ENCODE data around the gene NR2F1-AS1. TPM values are rescaled to one million over a fixed set of nuclear protein-coding genes. Genes with fewer than 3 reads are reported as not detected.

NR2F1-AS1 gene
- total RNA-seq, 2 donors from 2014 or later, result 11.9 to 12.4 TPM

DNA sequence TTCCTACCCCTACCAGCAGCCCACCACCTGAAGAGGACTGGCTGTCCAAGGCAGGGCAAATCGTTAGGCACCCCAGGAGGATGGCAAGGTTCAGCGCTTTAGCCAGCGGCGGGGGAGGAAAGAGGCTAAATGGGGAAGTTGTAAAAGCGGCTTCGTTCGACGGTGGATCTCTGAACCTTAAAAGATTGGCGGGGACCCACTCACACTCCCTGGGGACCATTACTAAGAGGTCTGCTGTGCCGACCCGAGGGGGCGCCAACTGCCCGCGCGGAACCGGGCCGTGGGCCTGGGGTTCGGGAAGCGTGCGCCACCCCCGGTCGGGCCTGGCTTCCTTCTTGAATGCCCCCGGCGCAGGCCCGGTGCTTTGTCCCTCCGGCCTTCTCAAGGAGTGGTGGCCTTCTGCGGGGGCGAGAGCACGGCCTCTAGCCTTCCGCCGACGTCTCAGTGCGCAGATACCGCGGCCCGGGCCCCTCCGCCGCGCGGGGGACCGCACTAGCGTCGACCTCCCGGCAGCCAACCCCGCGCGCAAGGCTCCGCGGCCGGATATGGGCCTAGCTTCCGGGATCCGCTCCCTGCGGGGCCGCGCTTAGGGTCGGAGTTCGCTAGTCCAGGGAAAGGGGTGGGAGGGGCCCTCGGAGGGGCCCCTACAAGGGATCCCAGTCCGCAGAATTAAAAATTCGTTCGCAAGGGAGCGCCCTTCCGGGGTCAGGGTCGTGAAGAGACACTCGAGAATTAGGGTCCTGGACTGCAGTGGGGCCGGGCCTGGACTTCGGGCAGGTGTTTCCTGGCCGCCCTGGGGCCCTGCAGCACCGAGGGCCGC lies 10.5 kb downstream of the NR2F1-AS1 start:
- intact Hi-C loops (cut with DNase I), result loop anchor here (10.0 kb wide), 2 partner anchors 146 to 1124 kb away; no protein-coding TSS in a partner anchor
- peak overlapping the region in 1 of 2 donors; percentile 12 for H3K4me3 ChIP-seq
- H3K27me3 ChIP-seq (replicated peaks; ENCODE audit: insufficient read depth), result peaks cover 16% of the 10 kb centered on the region
- peak overlapping the region; percentile 69 to 81 for H3K27ac ChIP-seq
- H3K36me3 ChIP-seq, result no peaks in the 10 kb centered on the region
- WGBS, result 38% methylated on average over 43 of the region's 70 CpGs
- peaks cover 3% of the 10 kb centered on the region for H3K4me1 ChIP-seq (replicated peaks)
- no peak for DNase-seq (ENCODE audit: low spot score)
- H3K9me3 ChIP-seq, result no peaks in the 10 kb centered on the region
- TF ChIP-seq, protein P1, sequence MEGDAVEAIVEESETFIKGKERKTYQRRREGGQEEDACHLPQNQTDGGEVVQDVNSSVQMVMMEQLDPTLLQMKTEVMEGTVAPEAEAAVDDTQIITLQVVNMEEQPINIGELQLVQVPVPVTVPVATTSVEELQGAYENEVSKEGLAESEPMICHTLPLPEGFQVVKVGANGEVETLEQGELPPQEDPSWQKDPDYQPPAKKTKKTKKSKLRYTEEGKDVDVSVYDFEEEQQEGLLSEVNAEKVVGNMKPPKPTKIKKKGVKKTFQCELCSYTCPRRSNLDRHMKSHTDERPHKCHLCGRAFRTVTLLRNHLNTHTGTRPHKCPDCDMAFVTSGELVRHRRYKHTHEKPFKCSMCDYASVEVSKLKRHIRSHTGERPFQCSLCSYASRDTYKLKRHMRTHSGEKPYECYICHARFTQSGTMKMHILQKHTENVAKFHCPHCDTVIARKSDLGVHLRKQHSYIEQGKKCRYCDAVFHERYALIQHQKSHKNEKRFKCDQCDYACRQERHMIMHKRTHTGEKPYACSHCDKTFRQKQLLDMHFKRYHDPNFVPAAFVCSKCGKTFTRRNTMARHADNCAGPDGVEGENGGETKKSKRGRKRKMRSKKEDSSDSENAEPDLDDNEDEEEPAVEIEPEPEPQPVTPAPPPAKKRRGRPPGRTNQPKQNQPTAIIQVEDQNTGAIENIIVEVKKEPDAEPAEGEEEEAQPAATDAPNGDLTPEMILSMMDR (IDR thresholded peaks at IDR 0.05), result no peak
- TF ChIP-seq POLR2AphosphoS5 (IDR thresholded peaks at IDR 0.05) (no peak), POLR2A (IDR thresholded peaks at IDR 0.05) (no peak)

- H3K4me1 ChIP-seq (replicated peaks), result peaks cover 3% of the 10 kb centered on the region
- H3K36me3 ChIP-seq, result no peaks in the 10 kb centered on the region
- 72% methylated on average over 13 of the region's 13 CpGs for WGBS
- no peaks in the 10 kb centered on the region for H3K9me3 ChIP-seq
- intact Hi-C loops (cut with DNase I), result loop anchor here (10.0 kb wide), 2 partner anchors 145 to 1125 kb away; no protein-coding TSS in a partner anchor
- no peak for DNase-seq (ENCODE audit: low spot score)
- no peak overlapping the region for H3K4me3 ChIP-seq
- TF ChIP-seq POLR2AphosphoS5 (IDR thresholded peaks at IDR 0.05) (no peak), POLR2A (IDR thresholded peaks at IDR 0.05) (no peak)
- TF ChIP-seq, protein P1 (IDR thresholded peaks at IDR 0.05), result no peak
- peaks cover 16% of the 10 kb centered on the region for H3K27me3 ChIP-seq (replicated peaks; ENCODE audit: insufficient read depth)
- peak overlapping the region; percentile 69 to 81 for H3K27ac ChIP-seq
Observed at GRCh38 chr5:93569300-93570160, 11.5 kb downstream of the NR2F1-AS1 start.

DNA sequence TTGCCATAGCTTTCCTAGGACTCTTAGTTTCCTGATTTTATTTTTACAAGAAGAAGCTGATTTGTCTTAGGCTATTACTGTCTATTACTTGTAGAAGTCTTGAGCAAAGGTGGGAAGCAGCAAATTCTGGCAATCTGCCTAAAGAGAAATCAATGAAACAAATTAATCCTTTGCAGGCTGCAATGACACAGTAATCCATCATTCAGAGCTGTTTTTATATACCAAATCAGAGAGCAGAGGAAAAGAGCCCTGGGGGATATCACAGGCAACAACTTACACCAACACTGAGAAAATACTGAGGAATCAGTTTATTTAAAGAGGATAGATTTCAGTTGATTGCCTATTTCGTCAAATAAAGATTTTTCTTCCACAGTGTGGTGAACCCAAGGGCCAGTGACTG lies 13.6 kb downstream of the NR2F1-AS1 start:
- intact Hi-C loops (cut with DNase I), result no loop called here
- no peak overlapping the region for H3K4me3 ChIP-seq
- WGBS, result 62% methylated on average over 1 of the region's 1 CpG
- DNase-seq (ENCODE audit: low spot score), result no peak
- no peak overlapping the region for H3K27ac ChIP-seq
- H3K4me1 ChIP-seq (replicated peaks), result peaks cover under 1% of the 10 kb centered on the region
- peaks cover 10% of the 10 kb centered on the region for H3K27me3 ChIP-seq (replicated peaks; ENCODE audit: insufficient read depth)
- no peak for TF ChIP-seq POLR2A (IDR thresholded peaks at IDR 0.05)
- TF ChIP-seq, protein P1 (IDR thresholded peaks at IDR 0.05), result no peak
- no peaks in the 10 kb centered on the region for H3K36me3 ChIP-seq
- no peaks in the 10 kb centered on the region for H3K9me3 ChIP-seq

- intact Hi-C loops (cut with DNase I), result no loop called here
Observed at GRCh38 chr5:93566091-93566490, 14.9 kb downstream of the NR2F1-AS1 start.

More at GRCh38 chr5:93566091-93566490, 14.9 kb downstream of the NR2F1-AS1 start:
- no peaks in the 10 kb centered on the region for H3K4me1 ChIP-seq (replicated peaks)
- H3K27ac ChIP-seq, result no peak overlapping the region
- TF ChIP-seq, protein P1 (IDR thresholded peaks at IDR 0.05), result no peak
- H3K27me3 ChIP-seq (replicated peaks; ENCODE audit: insufficient read depth), result peaks cover 2% of the 10 kb centered on the region
- no peak overlapping the region for H3K4me3 ChIP-seq
- no peak for DNase-seq (ENCODE audit: low spot score)
- H3K9me3 ChIP-seq, result no peaks in the 10 kb centered on the region
- no peaks in the 10 kb centered on the region for H3K36me3 ChIP-seq

Measured in prostate gland (tissue), 2 donors.